B cell (primary cell): ENCODE measurements around the gene KDELR3. TPM values are rescaled to one million over a fixed set of nuclear protein-coding genes. Genes with fewer than 3 reads are reported as not detected.

Source experiments
- ATAC-seq: fragments of 200-7000 bp; cut with Tn5 transposase; one replicate; pipeline ENCODE4 v1.10.0; 2021; ENCODE audit warnings: low read depth, mild to moderate bottlenecking, moderate number of reproducible peaks, moderate library complexity
- CTCF ChIA-PET: fragments of 350-600 bp; sonication (Branson Sonifier 250); formaldehyde crosslinking; loops from one replicate; lab custom pipeline; 2021; ENCODE audit warnings: antibody characterized with exemption, inconsistent platforms; lab: Charles Lee
- POLR2A ChIA-PET: fragments of 350-600 bp; sonication (Branson Sonifier 250); formaldehyde crosslinking; loops from one replicate; lab custom pipeline; 2021; ENCODE audit warnings: antibody characterized with exemption; lab: Charles Lee
- DNase-seq: peaks from one replicate; pipeline ENCODE4 v3.0.0; 2013
- H2AFZ ChIP-seq: 2 replicates; pipeline ENCODE4 v1.6.1; 2012; ENCODE audit warnings: mild to moderate bottlenecking, low read depth, low read length; ENCODE audit not compliant: insufficient read depth, poor library complexity, severe bottlenecking
- H3K27ac ChIP-seq, 2 donors: 1 replicate in 1 of 2; 2 replicates in 1 of 2; pipeline ENCODE4 v1.5.1; 2012 to 2013; ENCODE audit warnings: low read length in 2 of 2, mild to moderate bottlenecking in 2 of 2, moderate library complexity in 1 of 2
- H3K27me3 ChIP-seq, 4 experiments: fragments of 200-600 bp in 1 of 4; sonication (generic) in 1 of 4; replicated peaks in 1 of 4; 1 replicate in 2 of 4; 2 replicates in 2 of 4; pipeline versions ENCODE4 v1.6.1 to v1.7.0; 2013 to 2016; ENCODE audit warnings: low read length in 3 of 4, mild to moderate bottlenecking in 2 of 4, mixed read lengths in 1 of 4, moderate library complexity in 1 of 4; ENCODE audit not compliant: insufficient read depth in 4 of 4, control insufficient read depth in 3 of 4; ENCODE audit errors: control extremely low read depth in 1 of 4
- H3K36me3 ChIP-seq, 2 experiments: replicated peaks in 1 of 2; 1 replicate in 1 of 2; 2 replicates in 1 of 2; pipeline versions ENCODE4 v1.6.1 to v1.7.1; 2013; ENCODE audit warnings: low read length in 1 of 2; ENCODE audit not compliant: insufficient read depth in 2 of 2, control insufficient read depth in 1 of 2; ENCODE audit errors: control extremely low read depth in 1 of 2, extremely low read depth in 1 of 2
- H3K4me1 ChIP-seq, 2 donors: fragments of 200-600 bp in 1 of 2; sonication (generic) in 1 of 2; 1 replicate in 1 of 2; 2 replicates in 1 of 2; pipeline versions ENCODE4 v1.5.1 to v1.6.1; 2013 to 2017; ENCODE audit warnings: low read length in 2 of 2; ENCODE audit not compliant: control insufficient read depth in 2 of 2, insufficient read depth in 2 of 2
- H3K4me2 ChIP-seq: replicated peaks from 2 replicates; pipeline ENCODE3; 2012; ENCODE audit warnings: mild to moderate bottlenecking, low read depth, low read length; ENCODE audit not compliant: poor library complexity, severe bottlenecking
- H3K4me3 ChIP-seq, 5 experiments: fragments of 200-600 bp in 1 of 5; sonication (generic) in 1 of 5; 1 replicate in 3 of 5; 2 replicates in 2 of 5; pipeline versions ENCODE4 v1.5.1 to v1.7.0; 2011 to 2016; ENCODE audit warnings: low read length in 4 of 5, mild to moderate bottlenecking in 4 of 5, low read depth in 2 of 5, control low read depth in 1 of 5, moderate library complexity in 1 of 5; ENCODE audit not compliant: insufficient read depth in 1 of 5; ENCODE audit errors: control extremely low read depth in 1 of 5, extremely low read depth in 1 of 5
- H3K79me2 ChIP-seq: fragments of 200-600 bp; sonication (generic); one replicate; pipeline ENCODE4 v1.6.0; 2016; ENCODE audit warnings: low read length; ENCODE audit not compliant: control insufficient read depth, insufficient read depth
- H3K9ac ChIP-seq: fragments of 200-600 bp; sonication (generic); 2 replicates; pipeline ENCODE4 v1.6.1; 2017; ENCODE audit warnings: mild to moderate bottlenecking, low read length, moderate library complexity
- H3K9me3 ChIP-seq, 3 donors: one replicate each; pipeline versions ENCODE4 v1.6.1 to v1.7.1; 2013; ENCODE audit warnings: low read length in 2 of 3; ENCODE audit not compliant: control insufficient read depth in 2 of 3, insufficient read depth in 1 of 3; ENCODE audit errors: control extremely low read depth in 1 of 3
- H4K20me1 ChIP-seq: 2 replicates; pipeline ENCODE4 v1.6.0; 2012; ENCODE audit warnings: mild to moderate bottlenecking, low read length; ENCODE audit not compliant: insufficient read depth, control insufficient read depth, poor library complexity, severe bottlenecking
- H3K27ac Mint-ChIP-seq: one replicate; pipeline ENCODE4 v1.8.0; 2021; ENCODE audit warnings: mixed read lengths
- H3K27me3 Mint-ChIP-seq: one replicate; pipeline ENCODE4 v1.8.0; 2021; ENCODE audit warnings: mixed read lengths
- H3K4me1 Mint-ChIP-seq: one replicate; pipeline ENCODE4 v1.8.0; 2021; ENCODE audit warnings: mixed read lengths
- H3K4me3 Mint-ChIP-seq: one replicate; pipeline ENCODE4 v1.8.0; 2021; ENCODE audit warnings: mixed read lengths
- H3K9me3 Mint-ChIP-seq: one replicate; pipeline ENCODE4 v1.8.0; 2022; ENCODE audit warnings: mixed read lengths; ENCODE audit not compliant: insufficient read depth
- CTCF ChIP-seq: fragments of 200-600 bp; IDR thresholded peaks from one replicate; pipeline ENCODE4 v1.8.0; 2022; ENCODE audit warnings: antibody characterized with exemption, mild to moderate bottlenecking
- EZH2 ChIP-seq: IDR thresholded peaks from 2 replicates; pipeline ENCODE4 v1.6.1; 2012; ENCODE audit warnings: borderline replicate concordance, low read depth, mild to moderate bottlenecking, moderate library complexity, low read length; ENCODE audit not compliant: insufficient read depth, poor library complexity, severe bottlenecking
- WGBS: methylation state at CpG from one replicate; pipeline ENCODE4 v1.1.5; 2013; ENCODE audit warnings: missing lambda C conversion rate; ENCODE audit not compliant: insufficient coverage; 5-methylcytosine and 5-hydroxymethylcytosine counted together
- intact Hi-C: fragments of 100-400 bp; cut with micrococcal nuclease; formaldehyde crosslinking; loops from one replicate; pipeline ENCODE4 v1.10.0; 2022
- polyA plus RNA-seq: library from polyadenylated mRNA; depleted of rRNA; stranded (reverse); fragments of >200 nt; gene quantifications from 2 replicates; pipeline ENCODE4 v1.2.3, GENCODE V29; 2012
- total RNA-seq, 2 donors: library from RNA; stranded (reverse); fragments of 120-200 nt in 1 of 2; gene quantifications; 1 replicate in 1 of 2; 2 replicates in 1 of 2; pipeline versions ENCODE4 v1.2.3 to v1.2.4, GENCODE V29; 2013 to 2022

Gene KDELR3
- total and polyA plus RNA-seq, 2 donors (not counting 1 experiment from before 2014, with no cell fraction given), result not detected

DNA sequence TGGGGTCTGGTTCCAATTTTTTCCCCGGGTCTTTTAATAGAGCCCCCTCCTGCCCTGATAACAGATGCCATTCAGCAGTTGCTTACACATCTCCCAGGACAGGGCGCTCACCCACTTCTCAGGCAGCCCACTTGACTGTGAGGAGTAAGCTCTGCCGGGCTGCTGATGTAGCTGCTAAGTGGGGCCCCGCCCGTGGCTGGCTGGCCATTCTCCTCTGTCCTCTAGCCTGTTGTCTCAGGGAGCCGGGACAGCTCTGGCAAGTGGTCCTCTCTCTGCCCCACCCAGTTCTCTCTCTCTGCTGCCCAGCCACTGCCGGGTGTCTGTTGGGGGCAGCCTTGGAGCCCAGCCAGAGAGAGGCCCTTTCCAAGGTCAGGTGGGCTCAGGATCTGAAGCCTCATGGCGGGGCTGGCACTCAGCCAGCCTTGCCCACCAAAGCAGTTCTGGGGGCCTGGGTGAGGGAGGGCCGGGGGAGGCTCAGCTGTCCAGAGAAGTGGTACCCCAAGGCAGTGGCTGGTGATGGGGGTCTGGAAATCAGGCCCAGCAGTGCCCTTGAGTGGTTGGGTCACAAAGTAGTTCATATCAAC is 21.8 kb upstream of the KDELR3 start:
- Histone ChIP-seq H3K36me3 (no peaks in the 10 kb centered on the region), H3K9ac (no peak overlapping the region), H2AFZ (no peak overlapping the region), H3K27me3 (peaks cover 0 to 12% (median 3%) of the 10 kb centered on the region in 4 experiments), H3K4me2 (no peak overlapping the region), H3K4me1 (no peaks in the 10 kb centered on the region), H3K9me3 (no peaks in the 10 kb centered on the region), H3K79me2 (no peaks in the 10 kb centered on the region), H3K27ac (no peak overlapping the region), H4K20me1 (no peaks in the 10 kb centered on the region), H3K4me3 (no peak overlapping the region)
- DNase-seq, result no peak
- TF ChIP-seq CTCF (no peak), EZH2 (no peak)
- WGBS, result 86% methylated on average over 8 of the region's 9 CpGs
- no peaks in the 10 kb centered on the region for H3K4me1 Mint-ChIP-seq
- no peak overlapping the region for H3K27ac Mint-ChIP-seq
- CTCF ChIA-PET, result interaction anchor here (0.7 kb wide), 1 partner anchor 95 kb away, joined by 3 read pairs; no protein-coding TSS in a partner anchor
- H3K9me3 Mint-ChIP-seq, result no peaks in the 10 kb centered on the region
- H3K4me3 Mint-ChIP-seq, result no peak overlapping the region
- POLR2A ChIA-PET, result no interaction called here
- no peak for ATAC-seq
- peaks cover 39% of the 10 kb centered on the region for H3K27me3 Mint-ChIP-seq
- intact Hi-C loops, result no loop called here

- DNase-seq, result no peak
- no peak overlapping the region for H3K4me3 Mint-ChIP-seq
- Histone ChIP-seq H3K4me3 (no peak overlapping the region), H3K27ac (no peak overlapping the region), H3K4me1 (peaks cover 4 to 9% of the 10 kb centered on the region in 2 donors), H4K20me1 (no peaks in the 10 kb centered on the region), H3K79me2 (no peaks in the 10 kb centered on the region), H3K27me3 (peaks cover 0 to 37% (median 17%) of the 10 kb centered on the region in 4 experiments), H3K9me3 (peaks cover 0 to 6% (median 0%) of the 10 kb centered on the region in 3 donors), H3K9ac (no peak overlapping the region), H3K36me3 (no peaks in the 10 kb centered on the region), H2AFZ (no peak overlapping the region), H3K4me2 (no peak overlapping the region)
- ChIA-PET CTCF (no interaction called here), POLR2A (no interaction called here)
- TF ChIP-seq CTCF, result no peak
- TF ChIP-seq EZH2, result no peak
- H3K9me3 Mint-ChIP-seq, result no peaks in the 10 kb centered on the region
- intact Hi-C loops, result no loop called here
- ATAC-seq, result no peak
- no peak overlapping the region for H3K27ac Mint-ChIP-seq
- H3K27me3 Mint-ChIP-seq, result peaks cover 50% of the 10 kb centered on the region
- H3K4me1 Mint-ChIP-seq, result peaks cover 5% of the 10 kb centered on the region
- WGBS, result 83% methylated on average over 13 of the region's 14 CpGs
Observed at GRCh38 chr22:38448945-38449745, 18.8 kb upstream of the KDELR3 start.
